Left lung (tissue), 10 donors: ENCODE data around the gene NHEJ1. TPM values are rescaled to one million over a fixed set of nuclear protein-coding genes. Genes with fewer than 3 reads are reported as not detected.

Experiments
- ATAC-seq: fragments of 200-7000 bp; cut with Tn5 transposase; one replicate; pipeline ENCODE4 v1.9.1; 2020; ENCODE audit warnings: moderate library complexity
- DNase-seq, 4 donors: peaks; one replicate each; pipeline ENCODE4 v3.0.0-alpha.2; 2013 to 2020
- H3K27ac ChIP-seq, 2 donors: fragments of 200-600 bp; sonication (generic) in 1 of 2; one replicate each; pipeline versions ENCODE4 v1.5.0 to v1.8.0; 2020 to 2021
- H3K27me3 ChIP-seq, 2 donors: fragments of 200-600 bp; sonication (generic) in 1 of 2; one replicate each; pipeline versions ENCODE4 v1.5.0 to v1.8.0; 2020 to 2021
- H3K36me3 ChIP-seq, 2 donors: fragments of 200-600 bp; sonication (generic) in 1 of 2; one replicate each; pipeline versions ENCODE4 v1.5.0 to v1.8.0; 2020 to 2021
- H3K4me1 ChIP-seq, 2 donors: fragments of 200-600 bp; one replicate each; pipeline ENCODE4 v1.8.0; 2021
- H3K4me3 ChIP-seq, 2 donors: fragments of 200-600 bp; sonication (generic) in 1 of 2; one replicate each; pipeline versions ENCODE4 v1.5.0 to v1.8.0; 2020 to 2021; ENCODE audit warnings: mild to moderate bottlenecking in 1 of 2
- H3K9me3 ChIP-seq, 2 donors: fragments of 200-600 bp; sonication (generic) in 1 of 2; one replicate each; pipeline versions ENCODE4 v1.5.0 to v1.8.0; 2020 to 2021
- CTCF ChIP-seq, 2 donors: fragments of 200-600 bp; sonication (generic) in 1 of 2; IDR thresholded peaks; one replicate each; pipeline versions ENCODE4 v1.5.0 to v1.8.0; 2021; ENCODE audit warnings: antibody characterized with exemption in 2 of 2
- intact Hi-C, 2 donors: fragments of 100-400 bp; cut with DNase I; formaldehyde crosslinking; loops; one replicate each; pipeline versions ENCODE4 v1.11.2 to v1.14.2; 2022
- polyA plus RNA-seq, 6 donors: library from polyadenylated mRNA; unstranded; fragments of 120-200 nt; gene quantifications; one replicate each; pipeline ENCODE4 v1.2.1, GENCODE V29; 2013; ENCODE audit not compliant: insufficient read length in 6 of 6
- total RNA-seq, 2 donors: library from RNA; stranded (reverse); fragmentation: NEBNext Ultra II Directional; extraction: Animal tissue kit (Norgen Biotek cat#: 25700); gene quantifications; one replicate each; pipeline ENCODE4 v1.2.1, GENCODE V29; 2021
- donor health status: DM: no; HTN: yes; CAD: no.
- donor health status: DM: no; HTN: no; CAD: no.

Gene NHEJ1
- total and polyA plus RNA-seq, 8 donors = 14.0 to 20.9 (median 18.2) TPM

GRCh38 chr2:219030177-219030940 lies 130.3 kb downstream of the NHEJ1 start:
- Histone ChIP-seq H3K4me1 (no peaks in the 10 kb centered on the region), H3K36me3 (no peaks in the 10 kb centered on the region), H3K4me3 (no peak overlapping the region), H3K27me3 (peaks cover 6 to 62% of the 10 kb centered on the region in 2 donors), H3K27ac (no peak overlapping the region), H3K9me3 (no peaks in the 10 kb centered on the region)
- DNase-seq = no peak
- intact Hi-C loops = no loop called here
- TF ChIP-seq CTCF (IDR thresholded peaks at IDR 0.05) = no peak
- no peak for ATAC-seq

- no peak overlapping the region for H3K27ac ChIP-seq
- H3K4me3 ChIP-seq = no peak overlapping the region
- ATAC-seq (peak; percentile 98), DNase-seq (peak; percentile 51 to 95 (median 80))
- H3K27me3 ChIP-seq = peaks cover 6 to 57% of the 10 kb centered on the region in 2 donors
- intact Hi-C loops = no loop called here
- H3K4me1 ChIP-seq = no peaks in the 10 kb centered on the region
- H3K36me3 ChIP-seq = no peaks in the 10 kb centered on the region
- TF ChIP-seq CTCF (IDR thresholded peaks at IDR 0.05) = peak; percentile 98
- no peaks in the 10 kb centered on the region for H3K9me3 ChIP-seq
Observed at GRCh38 chr2:219029829-219030165, 130.8 kb downstream of the NHEJ1 start.

GRCh38 chr2:219028996-219029828 lies 131.4 kb downstream of the NHEJ1 start:
- Histone ChIP-seq H3K27me3 (peaks cover 6 to 51% of the 10 kb centered on the region in 2 donors), H3K27ac (no peak overlapping the region), H3K4me1 (no peaks in the 10 kb centered on the region), H3K36me3 (no peaks in the 10 kb centered on the region), H3K4me3 (no peak overlapping the region), H3K9me3 (no peaks in the 10 kb centered on the region)
- intact Hi-C loops = no loop called here
- ATAC-seq (no peak), DNase-seq (no peak)
- no peak for TF ChIP-seq CTCF (IDR thresholded peaks at IDR 0.05)

GRCh38 chr2:219028141-219028540 lies 132.5 kb downstream of the NHEJ1 start:
- TF ChIP-seq CTCF (IDR thresholded peaks at IDR 0.05) = no peak
- ATAC-seq (no peak), DNase-seq (no peak)
- intact Hi-C loops = no loop called here
- Histone ChIP-seq H3K27me3 (peaks cover 0 to 40% of the 10 kb centered on the region in 2 donors), H3K36me3 (no peaks in the 10 kb centered on the region), H3K4me1 (no peaks in the 10 kb centered on the region), H3K4me3 (no peak overlapping the region), H3K9me3 (no peaks in the 10 kb centered on the region), H3K27ac (no peak overlapping the region)

GRCh38 chr2:219027511-219028055 lies 133.0 kb downstream of the NHEJ1 start:
- no peak for DNase-seq
- Histone ChIP-seq H3K27me3 (peaks cover 0 to 34% of the 10 kb centered on the region in 2 donors), H3K4me1 (no peaks in the 10 kb centered on the region), H3K9me3 (no peaks in the 10 kb centered on the region), H3K36me3 (no peaks in the 10 kb centered on the region), H3K27ac (no peak overlapping the region), H3K4me3 (no peak overlapping the region)
- no peak for TF ChIP-seq CTCF (IDR thresholded peaks at IDR 0.05)
- intact Hi-C loops = no loop called here
- no peak for ATAC-seq
